ENCODE data around the gene RNASEL. TPM values are rescaled to one million over a fixed set of nuclear protein-coding genes. Genes with fewer than 3 reads are reported as not detected.

RNASEL gene
- polyA plus RNA-seq, 1 donor (not counting 4 experiments of a cell fraction or from before 2014, with no cell fraction given) = 4.7 TPM

- Histone ChIP-seq H3K36me3 (ENCODE audit: control insufficient read depth in 2 of 2, extremely low read depth in 1 of 2, insufficient read depth in 2 of 2, low read length in 2 of 2) (no peaks in the 10 kb centered on the region), H3K9me3 (ENCODE audit: control insufficient read depth, low read depth, low read length) (no peaks in the 10 kb centered on the region), H2AFZ (ENCODE audit: control insufficient read depth, low read length) (no peak overlapping the region), H4K20me1 (ENCODE audit: control insufficient read depth, extremely low read depth, insufficient read depth, low read length) (no peaks in the 10 kb centered on the region), H3K4me3 (ENCODE audit: control insufficient read depth in 2 of 3, extremely low read depth in 1 of 3, insufficient read depth in 2 of 3, low read depth in 1 of 3, low read length in 3 of 3) (no peak overlapping the region), H3K27me3 (ENCODE audit: control insufficient read depth, extremely low read depth, insufficient read depth, low read length) (peaks cover 18% of the 10 kb centered on the region), H3K9ac (ENCODE audit: control insufficient read depth, extremely low read depth, insufficient read depth, low read length) (no peak overlapping the region), H3K79me2 (ENCODE audit: control insufficient read depth, insufficient read depth, low read length) (no peaks in the 10 kb centered on the region), H3K4me2 (ENCODE audit: control insufficient read depth, extremely low read depth, insufficient read depth, low read depth, low read length) (no peak overlapping the region), H3K9me1 (ENCODE audit: control insufficient read depth, extremely low read depth, insufficient read depth, low read length) (no peaks in the 10 kb centered on the region), H3K4me1 (ENCODE audit: control insufficient read depth, extremely low read depth, insufficient read depth, low read length) (peaks cover 8% of the 10 kb centered on the region), H3K27ac (ENCODE audit: control insufficient read depth, insufficient read depth, low read length) (no peak overlapping the region)
- DNase-seq (ENCODE audit: low read depth, low spot score) (no peak), FAIRE-seq (no peak)
- dilution Hi-C loops (cut with MboI; ENCODE audit: extremely low pct_ligation_motif_present, low sequenced_read_pairs) = no loop called here
- TF ChIP-seq EZH2 (IDR thresholded peaks at IDR 0.05; ENCODE audit: low read length) (no peak), CTCF (optimal IDR thresholded peaks at IDR 0.05 in 1 of 3, IDR thresholded peaks at IDR 0.05 in 1 of 3, conservative IDR thresholded peaks at IDR 0.05 in 1 of 3; ENCODE audit: extremely low read depth in 1 of 3, insufficient read depth in 2 of 3, low read length in 3 of 3) (no peak)
Measured at GRCh38 chr1:182607566-182607965, 18.5 kb upstream of the RNASEL start.

DNA sequence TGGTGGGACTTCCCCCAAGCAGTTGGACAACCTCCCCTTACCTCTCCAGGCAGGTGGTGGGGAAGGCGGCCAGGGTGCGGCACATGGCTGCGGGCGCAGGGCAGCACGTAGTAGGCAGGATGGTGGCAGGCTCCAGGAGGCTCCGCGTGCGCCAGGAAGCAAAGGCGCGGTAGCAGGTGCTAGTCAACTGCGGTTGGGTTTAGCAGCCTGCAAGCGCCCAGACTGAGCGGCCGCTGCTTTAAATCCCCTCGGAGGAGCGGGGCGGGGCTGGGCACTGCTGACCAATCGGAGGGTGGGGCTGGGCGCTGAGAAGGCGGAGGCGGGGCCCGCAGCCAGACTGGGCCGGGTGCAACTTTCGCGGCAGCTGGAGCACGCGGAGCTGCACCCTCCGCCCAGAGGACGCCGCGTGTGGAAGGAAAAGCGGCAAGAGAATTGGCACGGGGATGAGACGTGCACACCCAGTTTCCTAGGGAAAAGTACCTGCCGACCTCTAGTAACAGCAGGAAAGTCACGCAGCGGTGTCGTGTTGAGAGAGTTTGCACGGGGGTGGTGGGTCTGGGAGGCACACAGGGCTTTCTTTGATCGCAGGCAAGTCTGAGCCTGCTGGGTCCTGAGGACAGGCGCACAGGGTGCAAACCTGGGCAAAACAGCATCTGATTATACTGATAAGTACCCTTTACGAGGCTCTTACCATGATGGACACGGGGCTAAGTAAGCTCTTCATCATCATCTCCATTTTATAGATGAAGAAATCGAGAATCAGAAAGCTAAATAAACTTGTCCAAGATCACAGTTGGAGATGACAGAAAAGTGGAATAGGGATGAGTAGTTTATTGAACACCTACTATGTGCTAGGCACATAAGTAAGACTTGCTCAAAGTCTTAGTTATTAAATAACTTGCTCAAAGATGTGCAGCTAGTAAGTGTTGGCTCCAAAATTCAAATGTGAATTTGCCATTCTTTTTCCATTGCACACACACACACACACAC lies 15.4 kb upstream of the RNASEL start, which contains the start of gene RGS16:
RGS16 (minus strand) TSS at position 215 of the 990 bp plus-strand sequence; CDS start at position 85, 130 bp downstream.
- Histone ChIP-seq H3K4me1 (ENCODE audit: control insufficient read depth, extremely low read depth, insufficient read depth, low read length) (peaks cover 8% of the 10 kb centered on the region), H2AFZ (ENCODE audit: control insufficient read depth, low read length) (peak within 1 kb of the TSS; percentile 98), H3K9me1 (ENCODE audit: control insufficient read depth, extremely low read depth, insufficient read depth, low read length) (no peaks in the 10 kb centered on the region), H3K36me3 (ENCODE audit: control insufficient read depth in 2 of 2, extremely low read depth in 1 of 2, insufficient read depth in 2 of 2, low read length in 2 of 2) (no peaks in the 10 kb centered on the region), H3K27me3 (ENCODE audit: control insufficient read depth, extremely low read depth, insufficient read depth, low read length) (peaks cover 18% of the 10 kb centered on the region), H3K9me3 (ENCODE audit: control insufficient read depth, low read depth, low read length) (no peaks in the 10 kb centered on the region), H3K79me2 (ENCODE audit: control insufficient read depth, insufficient read depth, low read length) (no peaks in the 10 kb centered on the region), H4K20me1 (ENCODE audit: control insufficient read depth, extremely low read depth, insufficient read depth, low read length) (no peaks in the 10 kb centered on the region), H3K4me3 (ENCODE audit: control insufficient read depth in 2 of 3, extremely low read depth in 1 of 3, insufficient read depth in 2 of 3, low read depth in 1 of 3, low read length in 3 of 3) (peak within 1 kb of the TSS; percentile 13 to 68 (median 49)), H3K4me2 (ENCODE audit: control insufficient read depth, extremely low read depth, insufficient read depth, low read depth, low read length) (peak within 1 kb of the TSS; percentile 88), H3K27ac (ENCODE audit: control insufficient read depth, insufficient read depth, low read length) (no peak within 1 kb of the TSS), H3K9ac (ENCODE audit: control insufficient read depth, extremely low read depth, insufficient read depth, low read length) (peak within 1 kb of the TSS; percentile 36)
- FAIRE-seq = no peak
- dilution Hi-C loops (cut with MboI; ENCODE audit: extremely low pct_ligation_motif_present, low sequenced_read_pairs) = no loop called here
- DNase-seq (ENCODE audit: low read depth, low spot score) = no peak
- TF ChIP-seq CTCF (optimal IDR thresholded peaks at IDR 0.05 in 1 of 3, IDR thresholded peaks at IDR 0.05 in 1 of 3, conservative IDR thresholded peaks at IDR 0.05 in 1 of 3; ENCODE audit: extremely low read depth in 1 of 3, insufficient read depth in 2 of 3, low read length in 3 of 3) (no peak), EZH2 (IDR thresholded peaks at IDR 0.05; ENCODE audit: low read length) (no peak)
